NCI-H748 (cell line): Measurements from ENCODE around the gene CX3CR1.

ENCODE experiments used
- DNase-seq: peaks from one replicate; lab custom pipeline; 2025; ENCODE audit not compliant: unreplicated experiment; lab: John Stamatoyannopoulos, UW

Gene CX3CR1

GRCh38 chr3:39292961-39293360, 13.1 kb upstream of the CX3CR1 start:
- DNase-seq: no peak

GRCh38 chr3:39291903-39292329, 12.1 kb upstream of the CX3CR1 start:
- DNase-seq: peak; percentile 47

DNA sequence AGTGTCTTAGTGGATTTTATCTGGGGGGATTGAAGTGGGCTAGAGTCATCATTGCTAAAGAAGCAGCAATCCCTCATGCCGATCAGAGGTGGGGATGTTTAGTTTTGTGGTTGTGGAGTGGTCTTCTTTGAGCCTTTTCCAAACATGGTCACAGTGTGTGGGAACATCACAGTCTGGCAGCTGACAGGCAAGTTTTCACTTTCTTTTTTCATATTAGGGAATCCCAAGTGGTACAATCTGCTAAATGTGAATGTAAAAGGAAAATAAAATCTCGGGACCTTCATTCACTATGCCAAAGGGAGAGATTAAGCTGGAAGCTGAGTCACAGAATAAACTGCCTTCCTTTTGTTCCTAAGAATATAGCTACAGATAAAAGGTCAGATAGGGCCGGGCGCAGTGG, 10.4 kb upstream of the CX3CR1 start:
- DNase-seq: no peak

GRCh38 chr3:39289107-39289506, 9.3 kb upstream of the CX3CR1 start:
- DNase-seq: no peak

GRCh38 chr3:39288300-39288808, 8.5 kb upstream of the CX3CR1 start:
- peak; percentile 74 for DNase-seq

DNA sequence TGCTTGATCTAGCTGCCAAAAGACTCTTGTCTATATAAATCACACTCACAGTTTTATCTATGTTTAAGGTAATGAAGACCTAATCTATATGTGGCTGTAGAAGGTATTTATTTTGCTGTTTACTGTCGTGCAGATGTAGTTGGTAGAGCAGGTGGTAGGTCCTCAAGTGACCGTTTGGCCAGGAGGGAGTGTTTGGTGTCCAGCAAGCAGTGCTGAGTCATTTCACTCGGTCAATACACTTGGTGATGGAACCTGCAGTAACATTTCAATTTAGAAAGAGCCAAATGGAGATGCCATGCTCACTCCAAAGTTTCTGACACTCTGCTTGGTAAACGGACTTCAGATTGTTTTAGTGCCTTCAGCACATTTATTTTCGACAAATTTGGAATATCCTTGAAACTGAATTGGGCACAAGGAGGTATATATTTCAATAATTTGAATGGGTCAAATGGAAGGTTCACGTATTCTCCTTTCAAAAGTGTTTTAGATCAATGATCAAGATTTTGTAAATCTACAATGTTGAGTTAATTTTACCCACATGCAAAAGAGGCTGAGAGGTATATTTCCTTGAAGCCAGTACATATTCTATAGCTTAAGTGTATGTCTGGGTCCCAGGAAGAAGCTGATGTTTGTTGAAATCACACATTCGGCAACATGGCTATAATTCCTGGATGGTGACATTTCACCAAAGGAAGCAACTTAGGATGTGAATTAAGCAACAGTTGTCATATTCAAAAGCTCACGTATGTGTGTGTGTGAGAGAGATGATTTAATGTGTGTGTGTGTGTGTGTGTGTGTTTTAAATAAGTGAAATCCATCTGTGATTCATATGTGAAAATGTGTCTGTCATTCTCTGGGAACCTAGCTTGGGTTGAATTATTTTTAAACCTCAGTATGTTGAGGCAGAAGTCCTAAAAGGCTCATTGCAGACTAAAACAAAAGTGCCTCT, 7.7 kb upstream of the CX3CR1 start:
- no peak for DNase-seq

DNA sequence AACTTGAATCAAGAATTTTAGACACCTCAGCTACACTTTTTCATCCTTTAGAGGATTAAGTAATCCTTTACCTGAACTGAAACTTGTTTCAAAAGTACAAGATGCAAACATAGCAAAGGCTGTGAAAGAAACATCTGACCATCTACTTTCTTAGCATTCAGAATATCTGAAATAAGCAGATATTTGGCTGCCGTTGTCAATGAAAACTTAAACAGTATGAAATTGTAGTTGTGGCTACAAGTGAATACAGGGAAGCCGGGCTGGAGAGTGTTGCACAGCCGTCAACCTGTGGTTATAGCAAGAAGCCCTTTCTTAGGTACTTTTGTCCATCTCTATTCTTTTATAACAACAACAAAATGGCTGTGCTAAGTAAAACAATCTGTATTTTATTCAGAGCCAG, 6.9 kb upstream of the CX3CR1 start:
- no peak for DNase-seq

- DNase-seq: no peak
Observed at GRCh38 chr3:39285332-39285731, 5.5 kb upstream of the CX3CR1 start.

DNA sequence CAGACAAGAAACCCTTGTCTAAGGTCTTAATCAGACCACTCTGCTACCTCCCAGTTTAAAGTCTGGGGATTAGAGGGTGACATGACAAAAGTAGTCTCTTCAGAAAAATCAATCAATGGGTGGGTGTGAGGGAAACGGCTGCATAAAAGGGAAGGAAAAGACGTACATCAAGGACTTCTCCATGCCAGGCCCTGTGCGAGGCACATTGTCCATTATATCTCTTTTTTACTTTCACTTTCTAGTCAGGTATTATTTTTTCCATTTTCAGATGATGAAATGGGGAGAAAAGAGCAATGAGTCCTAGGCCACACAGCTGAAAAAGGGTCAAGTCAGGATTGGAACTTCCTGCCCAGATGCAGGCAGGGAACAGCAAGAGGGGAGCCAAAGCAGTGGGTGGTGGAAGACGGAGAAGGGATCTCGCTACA, 4.6 kb upstream of the CX3CR1 start:
- no peak for DNase-seq

- DNase-seq: no peak
Observed at GRCh38 chr3:39282057-39282456, 2.2 kb upstream of the CX3CR1 start.

DNA sequence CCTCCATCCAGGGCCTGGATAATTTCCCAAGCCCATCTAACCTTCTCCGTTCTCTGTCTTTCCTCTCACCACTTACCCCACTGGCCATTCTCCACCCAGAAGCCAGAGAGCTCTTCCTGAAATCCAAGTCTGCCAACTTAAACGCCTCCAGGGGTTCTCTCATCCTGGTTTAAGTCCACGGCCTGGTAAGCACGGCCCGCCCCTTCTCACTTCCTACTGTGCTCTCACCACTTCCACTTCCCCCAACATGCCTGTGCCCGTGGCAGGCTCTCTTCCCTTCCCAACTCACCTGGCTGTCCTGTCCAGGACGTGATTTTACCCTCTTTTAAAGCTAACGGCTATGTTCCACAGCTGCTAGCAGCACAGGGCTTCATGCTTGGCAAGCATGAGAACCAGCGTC, 1.7 kb upstream of the CX3CR1 start:
- no peak for DNase-seq

GRCh38 chr3:39280571-39280970, 735 bp upstream of the CX3CR1 start:
- no peak for DNase-seq

DNA sequence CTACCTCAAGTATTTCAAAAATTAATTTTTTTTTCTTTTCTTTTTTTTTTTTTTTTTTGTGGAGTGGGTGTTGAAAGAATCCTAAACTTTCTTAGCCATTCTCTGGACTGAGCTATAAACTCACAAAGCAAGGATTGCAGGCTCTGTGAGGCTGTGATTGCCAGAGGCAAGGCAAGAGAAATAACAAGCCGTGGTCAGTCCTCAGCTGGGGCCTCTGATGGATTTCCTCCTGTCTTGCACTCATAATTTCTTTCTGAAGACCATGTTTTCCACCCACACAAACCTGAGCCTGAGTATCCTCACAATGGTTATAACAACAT, 1.3 kb downstream of the CX3CR1 start:
- DNase-seq: no peak

- DNase-seq: no peak
Observed at GRCh38 chr3:39277893-39278615, 1.8 kb downstream of the CX3CR1 start.

GRCh38 chr3:39276746-39277145, 3.1 kb downstream of the CX3CR1 start:
- DNase-seq: no peak

DNA sequence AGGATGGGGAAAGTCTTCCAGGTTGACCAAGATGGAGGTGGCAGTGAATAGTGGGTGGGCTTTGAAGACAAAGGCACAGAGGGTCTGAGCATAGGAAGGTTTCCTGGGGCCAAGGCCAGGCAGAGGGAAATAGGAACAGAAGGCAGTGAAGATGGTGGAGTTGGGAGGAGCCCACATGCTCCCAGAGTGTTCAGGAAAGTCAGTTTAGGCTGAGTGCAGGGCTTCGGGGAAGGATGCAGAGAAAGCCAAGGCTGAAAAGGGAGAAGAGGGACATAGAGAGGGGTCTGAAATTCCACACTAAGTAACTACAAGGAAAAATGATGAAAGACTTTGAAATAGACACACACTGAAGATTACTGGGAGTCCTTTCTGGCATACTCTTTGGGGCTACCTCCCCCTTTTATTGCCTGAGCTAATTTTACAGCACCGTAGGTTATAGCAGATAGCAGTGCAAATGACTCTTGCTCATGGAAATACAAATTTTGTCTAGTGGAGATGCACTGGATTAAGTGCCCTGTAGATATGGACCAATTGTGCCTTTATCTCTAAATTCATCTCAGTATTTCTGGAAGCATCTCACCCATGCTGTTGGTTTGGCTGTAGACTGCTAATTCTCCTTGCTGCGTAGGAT, 3.8 kb downstream of the CX3CR1 start:
- no peak for DNase-seq

DNA sequence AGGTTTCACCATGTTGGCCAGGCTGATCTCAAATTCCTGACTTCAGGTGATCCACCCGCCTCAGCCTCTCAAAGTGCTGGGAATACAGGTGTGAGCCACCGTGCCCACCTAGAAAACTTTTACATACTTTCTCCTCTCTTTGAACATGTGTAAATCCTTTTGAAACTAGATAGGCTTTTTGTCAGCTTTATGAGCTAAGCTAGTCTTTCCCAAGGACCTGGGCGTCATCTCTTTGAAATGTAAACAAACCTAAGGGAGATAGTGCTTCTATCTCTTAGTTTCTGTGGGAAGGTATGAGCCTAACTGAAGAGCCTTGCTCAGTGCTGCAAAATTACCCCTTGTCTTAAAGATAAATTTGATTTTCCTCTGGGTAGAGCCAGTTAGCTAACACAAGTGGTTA, 4.8 kb downstream of the CX3CR1 start:
- no peak for DNase-seq

DNA sequence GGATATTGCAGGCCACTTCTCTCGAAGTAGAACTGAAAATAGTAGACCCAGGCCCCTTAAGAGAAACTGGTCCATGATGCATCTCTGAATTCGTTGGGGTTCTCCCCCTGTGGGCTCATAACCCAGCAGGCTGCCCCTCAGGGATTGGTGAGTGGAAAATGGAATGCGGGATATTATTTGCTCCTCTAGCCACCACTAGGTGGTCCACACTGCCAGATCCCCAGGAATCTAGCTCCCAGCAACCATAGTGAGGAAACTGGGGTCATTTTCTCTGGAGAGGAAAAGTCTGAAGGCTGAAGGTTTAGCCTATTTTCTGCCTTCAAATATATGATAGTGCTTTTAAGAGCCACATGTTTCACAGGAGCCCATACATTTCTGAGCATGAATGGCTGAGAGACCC, 6.7 kb downstream of the CX3CR1 start:
- no peak for DNase-seq

- no peak for DNase-seq
Observed at GRCh38 chr3:39272191-39272590, 7.6 kb downstream of the CX3CR1 start.

GRCh38 chr3:39271363-39271914, 8.4 kb downstream of the CX3CR1 start:
- DNase-seq: no peak

DNA sequence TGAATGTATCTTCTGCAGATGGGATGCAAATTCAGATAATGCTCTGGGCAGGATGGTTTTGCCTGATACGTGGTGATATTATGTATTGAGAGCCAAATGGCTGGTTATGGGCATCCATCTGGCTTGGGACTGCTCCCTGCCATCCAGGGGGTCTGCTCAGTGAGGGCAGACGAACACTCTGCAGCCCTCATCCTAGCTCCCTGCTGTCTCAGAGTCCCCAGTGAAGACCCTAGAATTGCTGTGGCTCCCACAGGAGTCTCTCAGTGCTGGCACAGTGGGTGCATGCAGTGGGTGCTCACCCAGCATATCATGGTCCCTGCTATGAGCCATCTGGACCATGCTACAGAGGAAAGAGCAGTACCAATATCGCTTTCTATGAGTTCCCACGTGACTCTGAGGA, 10.3 kb downstream of the CX3CR1 start:
- no peak for DNase-seq
